Transverse colon (tissue), 4 donors: Measurements from ENCODE around the gene ALDH8A1.

Source experiments
- CTCF ChIP-seq, 5 experiments: fragments of 200-600 bp in 3 of 5; fragments of 450-650 bp in 2 of 5; sonication (generic) in 3 of 5; IDR thresholded peaks; 1 replicate in 2 of 5; 2 replicates in 3 of 5; pipeline ENCODE4 v1.5.1; 2016 to 2017; ENCODE audit warnings: antibody characterized with exemption in 5 of 5, inconsistent platforms in 3 of 5, mild to moderate bottlenecking in 2 of 5, moderate library complexity in 1 of 5
- EP300 ChIP-seq: sonication (generic); formaldehyde crosslinking; IDR thresholded peaks from one replicate; pipeline ENCODE4 v1.6.1; 2017; ENCODE audit warnings: antibody characterized with exemption, low read depth
- POLR2A ChIP-seq: fragments of 450-650 bp; IDR thresholded peaks from one replicate; pipeline ENCODE4 v1.6.1; 2016; ENCODE audit warnings: antibody characterized with exemption, mild to moderate bottlenecking, moderate library complexity
- POLR2AphosphoS5 ChIP-seq, 3 donors: sonication (generic); formaldehyde crosslinking; IDR thresholded peaks; one replicate each; pipeline ENCODE4 v1.6.1; 2016; ENCODE audit warnings: antibody characterized with exemption in 3 of 3

- TF ChIP-seq CTCF (IDR thresholded peaks at IDR 0.05) (no peak), POLR2AphosphoS5 (IDR thresholded peaks at IDR 0.05) (no peak), POLR2A (no peak), EP300 (no peak)
Observed at GRCh38 chr6:134990262-134990661, 40.4 kb upstream of the ALDH8A1 start.
